HepG2 (cell line): ENCODE measurements around the gene POLE3.

ENCODE experiments used
- JUND ChIP-seq: sonication (generic); formaldehyde crosslinking; IDR thresholded peaks from 2 replicates; pipeline ENCODE4 v1.8.0; 2022; ENCODE audit warnings: mild to moderate bottlenecking, missing genetic modification reagents
- ZNF274 ChIP-seq: sonication (generic); formaldehyde crosslinking; IDR thresholded peaks from 2 replicates; pipeline ENCODE4 v1.5.1; 2020; ENCODE audit warnings: mild to moderate bottlenecking, missing genetic modification reagents
- ZNF446 ChIP-seq: sonication (generic); formaldehyde crosslinking; IDR thresholded peaks from 2 replicates; pipeline ENCODE4 v1.5.0; 2020; ENCODE audit warnings: mild to moderate bottlenecking, missing genetic modification reagents
- ZNF510 ChIP-seq: sonication (generic); formaldehyde crosslinking; IDR thresholded peaks from 2 replicates; pipeline ENCODE4 v1.4.0; 2020; ENCODE audit warnings: low read depth, mild to moderate bottlenecking, missing genetic modification reagents
- TF ChIP-seq, protein P1 (sequence below): sonication (generic); formaldehyde crosslinking; IDR thresholded peaks from 2 replicates; pipeline ENCODE4 v1.4.0; 2020; ENCODE audit warnings: missing genetic modification reagents

GRCh38 chr9:113398796-113399195 lies 11.7 kb downstream of the POLE3 start:
- TF ChIP-seq ZNF510 (CRISPR knock-in tag) (no peak), JUND (no peak), ZNF274 (CRISPR knock-in tag) (no peak), ZNF446 (CRISPR knock-in tag) (no peak)
- TF ChIP-seq, protein P1, sequence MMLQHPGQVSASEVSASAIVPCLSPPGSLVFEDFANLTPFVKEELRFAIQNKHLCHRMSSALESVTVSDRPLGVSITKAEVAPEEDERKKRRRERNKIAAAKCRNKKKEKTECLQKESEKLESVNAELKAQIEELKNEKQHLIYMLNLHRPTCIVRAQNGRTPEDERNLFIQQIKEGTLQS (CRISPR knock-in tag) = no peak
